Endometrial microvascular endothelial cells (primary cell): ENCODE measurements around the gene CNKSR3. TPM values are rescaled to one million over a fixed set of nuclear protein-coding genes. Genes with fewer than 3 reads are reported as not detected.

Experiments
- in situ Hi-C: cut with HindIII; loops from 2 replicates; pipeline ENCODE4 v1.10.0; 2017; ENCODE audit warnings: low sequenced_read_pairs, low pct_unique_long_range_greater_than_20kb; ENCODE audit errors: inconsistent ontology term
- total RNA-seq: library from RNA; depleted of rRNA; stranded (reverse); fragments of >200 nt; gene quantifications from one replicate; pipeline ENCODE4 v1.2.3, GENCODE V29; 2015; ENCODE audit errors: inconsistent ontology term

The CNKSR3 gene
- total RNA-seq, 1 donor from 2014 or later, result 9.8 TPM

GRCh38 chr6:154379585-154379984 lies 130.9 kb downstream of the CNKSR3 start:
- in situ Hi-C loops, result no loop called here

- in situ Hi-C loops, result no loop called here
These were observed 132.0 kb downstream of the CNKSR3 start for GRCh38 chr6:154378518-154378917.

GRCh38 chr6:154377726-154378125 lies 132.8 kb downstream of the CNKSR3 start:
- in situ Hi-C loops, result no loop called here

GRCh38 chr6:154373971-154374370 lies 136.5 kb downstream of the CNKSR3 start:
- in situ Hi-C loops, result no loop called here

GRCh38 chr6:154371281-154371680 lies 139.2 kb downstream of the CNKSR3 start:
- in situ Hi-C loops, result no loop called here

- in situ Hi-C loops, result no loop called here
These were observed 139.9 kb downstream of the CNKSR3 start for GRCh38 chr6:154370545-154370944.

GRCh38 chr6:154367839-154368695 lies 142.4 kb downstream of the CNKSR3 start:
- in situ Hi-C loops, result no loop called here

GRCh38 chr6:154367336-154367735 lies 143.1 kb downstream of the CNKSR3 start:
- in situ Hi-C loops, result no loop called here

GRCh38 chr6:154363821-154364220 lies 146.7 kb downstream of the CNKSR3 start:
- in situ Hi-C loops, result no loop called here

GRCh38 chr6:154361476-154361875 lies 149.0 kb downstream of the CNKSR3 start:
- in situ Hi-C loops, result no loop called here

- in situ Hi-C loops, result no loop called here
These were observed 150.0 kb downstream of the CNKSR3 start for GRCh38 chr6:154360476-154360875.

GRCh38 chr6:154359679-154360078 lies 150.8 kb downstream of the CNKSR3 start:
- in situ Hi-C loops, result no loop called here

- in situ Hi-C loops, result no loop called here
These were observed 151.3 kb downstream of the CNKSR3 start for GRCh38 chr6:154359161-154359574.

GRCh38 chr6:154358019-154358545 lies 152.4 kb downstream of the CNKSR3 start:
- in situ Hi-C loops, result no loop called here

- in situ Hi-C loops, result no loop called here
These were observed 153.8 kb downstream of the CNKSR3 start, which contains the start of gene IPCEF1 for GRCh38 chr6:154356690-154357089. Gene IPCEF1 (minus strand): TSS chr6:154356803. CDS start chr6:154265947, 90,856 bp downstream.

- in situ Hi-C loops, result no loop called here
These were observed 154.4 kb downstream of the CNKSR3 start for GRCh38 chr6:154356113-154356512.

- in situ Hi-C loops, result no loop called here
These were observed 156.2 kb downstream of the CNKSR3 start for GRCh38 chr6:154354265-154354777.

- in situ Hi-C loops, result no loop called here
These were observed 156.9 kb downstream of the CNKSR3 start for GRCh38 chr6:154353626-154354025.

GRCh38 chr6:154352898-154353585 lies 157.4 kb downstream of the CNKSR3 start:
- in situ Hi-C loops, result no loop called here

GRCh38 chr6:154350293-154350692 lies 160.2 kb downstream of the CNKSR3 start:
- in situ Hi-C loops, result no loop called here
